CD14-positive monocyte (primary cell): ENCODE measurements around the gene LAMB1. TPM values are rescaled to one million over a fixed set of nuclear protein-coding genes. Genes with fewer than 3 reads are reported as not detected.

ENCODE experiments used
- DNase-seq, 3 donors: peaks; one replicate each; pipeline ENCODE4 v3.0.0-alpha.2; 2011 to 2022
- H2AFZ ChIP-seq: 2 replicates; pipeline ENCODE4 v1.6.0; 2012; ENCODE audit warnings: mild to moderate bottlenecking, low read depth, low read length, inconsistent platforms; ENCODE audit not compliant: insufficient read depth, poor library complexity, severe bottlenecking
- H3K27ac ChIP-seq, 2 donors: 1 replicate in 1 of 2; 2 replicates in 1 of 2; pipeline ENCODE4 v1.5.1; 2012 to 2013; ENCODE audit warnings: low read length in 2 of 2, control low read depth in 1 of 2, inconsistent platforms in 1 of 2, low read depth in 1 of 2, mild to moderate bottlenecking in 1 of 2
- H3K27me3 ChIP-seq, 2 donors: one replicate each; pipeline versions ENCODE4 v1.6.0 to v1.6.1; 2011 to 2013; ENCODE audit warnings: low read length in 2 of 2; ENCODE audit not compliant: control insufficient read depth in 2 of 2, insufficient read depth in 2 of 2
- H3K36me3 ChIP-seq, 2 donors: replicated peaks in 1 of 2; 1 replicate in 1 of 2; 2 replicates in 1 of 2; pipeline versions ENCODE4 v1.5.1 to v1.6.1; 2012 to 2013; ENCODE audit warnings: low read length in 2 of 2, control low read depth in 1 of 2, inconsistent platforms in 1 of 2, mild to moderate bottlenecking in 1 of 2; ENCODE audit not compliant: insufficient read depth in 2 of 2, control insufficient read depth in 1 of 2
- H3K4me1 ChIP-seq, 2 donors: 1 replicate in 1 of 2; 2 replicates in 1 of 2; pipeline versions ENCODE4 v1.5.1 to v1.6.1; 2012 to 2013; ENCODE audit warnings: low read length in 2 of 2, control low read depth in 1 of 2, inconsistent platforms in 1 of 2, mild to moderate bottlenecking in 1 of 2, moderate library complexity in 1 of 2; ENCODE audit not compliant: insufficient read depth in 2 of 2, control insufficient read depth in 1 of 2
- H3K4me2 ChIP-seq: replicated peaks from 2 replicates; pipeline ENCODE3; 2012; ENCODE audit warnings: low read length, moderate library complexity, mild to moderate bottlenecking; ENCODE audit not compliant: poor library complexity, severe bottlenecking; ENCODE audit errors: extremely low read depth
- H3K4me3 ChIP-seq, 3 experiments: fragments of 200-600 bp in 1 of 3; sonication (generic) in 1 of 3; replicated peaks in 1 of 3; 1 replicate in 2 of 3; 2 replicates in 1 of 3; pipeline ENCODE4 v1.5.1; 2011 to 2013; ENCODE audit warnings: low read length in 3 of 3, mild to moderate bottlenecking in 3 of 3, control low read depth in 2 of 3, low read depth in 2 of 3, inconsistent platforms in 1 of 3, moderate library complexity in 1 of 3
- H3K79me2 ChIP-seq: 2 replicates; pipeline ENCODE4 v1.6.0; 2012; ENCODE audit warnings: mild to moderate bottlenecking, control low read depth, inconsistent platforms, low read length, moderate library complexity; ENCODE audit not compliant: insufficient read depth
- H3K9ac ChIP-seq: 2 replicates; pipeline ENCODE4 v1.6.0; 2017; ENCODE audit warnings: low read length, mild to moderate bottlenecking; ENCODE audit not compliant: insufficient read depth, poor library complexity, severe bottlenecking
- H3K9me3 ChIP-seq, 2 donors: replicated peaks in 1 of 2; 1 replicate in 1 of 2; 2 replicates in 1 of 2; pipeline versions ENCODE4 v1.5.1 to v1.6.1; 2012 to 2013; ENCODE audit warnings: low read length in 2 of 2, control low read depth in 1 of 2; ENCODE audit not compliant: control insufficient read depth in 1 of 2, insufficient read depth in 1 of 2
- H4K20me1 ChIP-seq: 2 replicates; pipeline ENCODE4 v1.6.0; 2012; ENCODE audit warnings: mild to moderate bottlenecking, low read length, control low read depth, moderate library complexity; ENCODE audit not compliant: insufficient read depth
- H3K27ac Mint-ChIP-seq, 7 donors: one replicate each; pipeline ENCODE4 v1.8.0; 2020; ENCODE audit warnings: mild to moderate bottlenecking in 7 of 7, mixed read lengths in 7 of 7, moderate library complexity in 6 of 7, inconsistent platforms in 2 of 7
- H3K27me3 Mint-ChIP-seq, 3 donors: one replicate each; pipeline ENCODE4 v1.8.0; 2021 to 2022; ENCODE audit warnings: low read depth in 3 of 3, mild to moderate bottlenecking in 3 of 3, mixed read lengths in 3 of 3, moderate library complexity in 3 of 3, inconsistent platforms in 1 of 3
- H3K36me3 Mint-ChIP-seq, 2 donors: one replicate each; pipeline ENCODE4 v1.8.0; 2020; ENCODE audit warnings: mixed read lengths in 2 of 2, inconsistent platforms in 1 of 2, mild to moderate bottlenecking in 1 of 2
- H3K4me1 Mint-ChIP-seq: one replicate; pipeline ENCODE4 v1.8.0; 2020; ENCODE audit warnings: mild to moderate bottlenecking, mixed read lengths
- H3K4me3 Mint-ChIP-seq, 2 donors: one replicate each; pipeline ENCODE4 v1.8.0; 2020; ENCODE audit warnings: mild to moderate bottlenecking in 2 of 2, mixed read lengths in 2 of 2, moderate library complexity in 1 of 2
- H3K9me3 Mint-ChIP-seq, 7 donors: one replicate each; pipeline ENCODE4 v1.8.0; 2020 to 2022; ENCODE audit warnings: mixed read lengths in 7 of 7, mild to moderate bottlenecking in 6 of 7, moderate library complexity in 6 of 7, inconsistent platforms in 2 of 7
- CTCF ChIP-seq: fragments of 200-600 bp; IDR thresholded peaks from one replicate; pipeline ENCODE4 v1.8.0; 2022; ENCODE audit warnings: antibody characterized with exemption, mild to moderate bottlenecking
- WGBS: methylation state at CpG from one replicate; pipeline ENCODE4 v1.1.5; 2013; ENCODE audit warnings: missing lambda C conversion rate; ENCODE audit not compliant: insufficient coverage; 5-methylcytosine and 5-hydroxymethylcytosine counted together
- intact Hi-C, 2 donors: fragments of 100-400 bp; cut with micrococcal nuclease; formaldehyde crosslinking; loops; one replicate each; pipeline versions ENCODE4 v1.15.0 to v1.15.1; 2023
- polyA plus RNA-seq, 3 donors: library from polyadenylated mRNA; depleted of rRNA in 1 of 3; unstranded in 2 of 3; stranded (reverse) in 1 of 3; fragments of 300-500 nt in 2 of 3; fragments of >200 nt in 1 of 3; fragmentation: Illumina TruSeq in 2 of 3; gene quantifications; 1 replicate in 2 of 3; 2 replicates in 1 of 3; pipeline ENCODE4 v1.2.3, GENCODE V29; 2012 to 2021

LAMB1 gene
- polyA plus RNA-seq, 3 donors: 0.42 TPM; not detected in 2

GRCh38 chr7:108024538-108024937 is 21.6 kb upstream of the LAMB1 start:
- Mint-ChIP-seq H3K27me3 (peaks cover 3 to 11% (median 5%) of the 10 kb centered on the region in 3 donors), H3K4me1 (peaks cover 3% of the 10 kb centered on the region), H3K36me3 (no peaks in the 10 kb centered on the region), H3K9me3 (peaks cover 0 to 3% (median 0%) of the 10 kb centered on the region in 7 donors), H3K4me3 (no peak overlapping the region), H3K27ac (no peak overlapping the region)
- DNase-seq: no peak
- Histone ChIP-seq H4K20me1 (no peaks in the 10 kb centered on the region), H3K79me2 (no peaks in the 10 kb centered on the region), H2AFZ (no peak overlapping the region), H3K4me3 (no peak overlapping the region), H3K9ac (no peak overlapping the region), H3K36me3 (no peaks in the 10 kb centered on the region), H3K4me1 (no peaks in the 10 kb centered on the region), H3K27ac (no peak overlapping the region), H3K9me3 (no peaks in the 10 kb centered on the region), H3K27me3 (no peaks in the 10 kb centered on the region), H3K4me2 (no peak overlapping the region)
- intact Hi-C loops: no loop called here
- 91% methylated on average over 3 of the region's 6 CpGs for WGBS
- no peak for TF ChIP-seq CTCF

- no peak overlapping the region for H3K27ac Mint-ChIP-seq
- peaks cover 0 to 3% (median 0%) of the 10 kb centered on the region in 7 donors for H3K9me3 Mint-ChIP-seq
- Histone ChIP-seq H3K27me3 (no peaks in the 10 kb centered on the region), H3K36me3 (no peaks in the 10 kb centered on the region), H4K20me1 (no peaks in the 10 kb centered on the region), H3K27ac (no peak overlapping the region), H3K4me3 (no peak overlapping the region), H3K79me2 (no peaks in the 10 kb centered on the region), H3K4me1 (no peaks in the 10 kb centered on the region), H3K9me3 (no peaks in the 10 kb centered on the region), H3K4me2 (no peak overlapping the region), H3K9ac (no peak overlapping the region), H2AFZ (no peak overlapping the region)
- no CpG with 5 or more reads among the region's 2 CpGs for WGBS
- no peaks in the 10 kb centered on the region for H3K4me1 Mint-ChIP-seq
- H3K4me3 Mint-ChIP-seq: no peak overlapping the region
- intact Hi-C loops: no loop called here
- no peak for DNase-seq
- TF ChIP-seq CTCF: no peak
- H3K27me3 Mint-ChIP-seq: peaks cover 3 to 14% (median 6%) of the 10 kb centered on the region in 3 donors
- H3K36me3 Mint-ChIP-seq: no peaks in the 10 kb centered on the region
These were observed 17.6 kb upstream of the LAMB1 start for GRCh38 chr7:108020585-108020984.
